ENCODE data around the gene TSKU.
A peak's percentile ranks its signal among the peaks of the same experiment; 100 is the strongest.

Gene TSKU, protein sequence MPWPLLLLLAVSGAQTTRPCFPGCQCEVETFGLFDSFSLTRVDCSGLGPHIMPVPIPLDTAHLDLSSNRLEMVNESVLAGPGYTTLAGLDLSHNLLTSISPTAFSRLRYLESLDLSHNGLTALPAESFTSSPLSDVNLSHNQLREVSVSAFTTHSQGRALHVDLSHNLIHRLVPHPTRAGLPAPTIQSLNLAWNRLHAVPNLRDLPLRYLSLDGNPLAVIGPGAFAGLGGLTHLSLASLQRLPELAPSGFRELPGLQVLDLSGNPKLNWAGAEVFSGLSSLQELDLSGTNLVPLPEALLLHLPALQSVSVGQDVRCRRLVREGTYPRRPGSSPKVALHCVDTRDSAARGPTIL

GRCh38 chr11:76783294-76783895, at the start of gene TSKU:
TSKU (plus strand) TSS chr11:76783356; CDS start chr11:76795617, 12,261 bp downstream.
- DNase-seq (ENCODE audit: low spot score): no peak

DNA sequence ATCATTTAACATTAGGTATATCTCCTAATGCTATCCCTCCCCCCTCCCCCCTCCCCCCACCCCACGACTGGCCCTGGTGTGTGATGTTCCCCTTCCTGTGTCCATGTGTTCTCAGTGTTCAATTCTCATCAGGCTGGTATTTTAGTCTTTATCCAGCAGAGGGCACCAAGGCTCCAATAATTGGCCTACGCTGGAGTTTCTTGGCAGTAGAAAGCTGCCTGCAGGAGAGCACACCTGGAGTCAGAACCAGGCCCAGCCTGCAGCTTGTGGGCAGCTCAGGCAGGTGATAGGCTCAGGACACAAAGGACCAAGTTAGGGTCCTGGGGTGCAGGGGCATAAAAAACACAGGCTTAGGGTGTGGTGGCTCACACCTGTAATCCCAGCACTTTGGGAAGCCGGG, 49.2 kb upstream of the TSKU start:
- DNase-seq (ENCODE audit: low spot score): peak; percentile 53

- no peak for DNase-seq (ENCODE audit: low spot score)
Observed at GRCh38 chr11:76734456-76735420, 48.4 kb upstream of the TSKU start.

DNA sequence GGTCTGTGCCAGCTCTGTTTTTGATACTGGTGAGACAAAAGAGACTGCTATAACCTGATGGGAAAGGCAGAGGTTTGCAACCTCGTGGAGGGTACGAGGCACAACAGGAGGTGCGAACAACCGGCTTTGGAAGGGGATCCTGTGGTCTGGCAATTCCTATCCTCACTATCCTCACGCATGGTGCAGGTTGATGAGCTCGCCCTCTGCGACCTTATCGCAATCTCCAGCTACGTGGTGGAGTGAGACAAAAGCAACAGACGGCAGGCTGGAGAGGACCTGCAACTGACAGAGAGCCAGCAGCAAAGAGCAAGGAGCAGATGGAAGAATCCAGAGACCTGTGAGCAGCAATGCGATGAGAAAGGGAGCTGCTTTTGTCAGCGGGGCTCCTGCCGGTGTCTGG, 47.3 kb upstream of the TSKU start:
- no peak for DNase-seq (ENCODE audit: low spot score)

- no peak for DNase-seq (ENCODE audit: low spot score)
Observed at GRCh38 chr11:76736266-76736665, 46.9 kb upstream of the TSKU start.

DNA sequence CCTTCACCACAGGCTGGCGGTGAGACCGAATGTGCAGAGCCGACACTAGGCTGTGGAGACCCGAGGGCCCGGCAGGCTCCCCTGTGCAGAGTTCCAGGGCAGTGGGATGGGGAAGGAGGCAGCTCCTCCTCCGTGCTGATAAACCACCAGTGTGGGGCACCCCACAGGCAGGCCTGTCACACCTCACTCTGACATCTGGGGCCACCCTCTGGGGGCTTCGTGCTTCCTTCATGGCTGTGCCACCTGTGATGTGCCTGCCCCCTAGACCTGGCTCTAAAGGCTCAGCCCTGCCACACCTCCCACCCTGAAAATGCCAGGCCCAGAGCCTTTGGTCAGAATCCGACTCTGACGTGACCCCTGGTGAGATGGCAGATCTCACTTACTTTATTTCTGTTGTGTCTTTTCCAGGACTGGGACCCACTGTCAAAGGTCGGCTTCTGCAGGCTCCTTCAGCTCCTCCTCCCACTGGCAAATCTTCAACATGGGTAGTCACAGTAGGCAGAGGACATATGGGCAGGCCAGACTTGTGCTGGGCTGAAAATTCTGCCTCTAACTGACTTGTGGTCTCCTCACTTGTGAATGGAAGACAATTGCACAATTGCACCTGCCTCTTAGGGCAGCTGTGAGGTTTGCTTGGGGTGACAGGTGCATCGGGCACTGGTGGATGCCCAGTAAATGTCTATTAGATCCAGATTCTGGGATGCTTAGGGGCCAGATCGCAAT, 46.2 kb upstream of the TSKU start:
- no peak for DNase-seq (ENCODE audit: low spot score)

DNA sequence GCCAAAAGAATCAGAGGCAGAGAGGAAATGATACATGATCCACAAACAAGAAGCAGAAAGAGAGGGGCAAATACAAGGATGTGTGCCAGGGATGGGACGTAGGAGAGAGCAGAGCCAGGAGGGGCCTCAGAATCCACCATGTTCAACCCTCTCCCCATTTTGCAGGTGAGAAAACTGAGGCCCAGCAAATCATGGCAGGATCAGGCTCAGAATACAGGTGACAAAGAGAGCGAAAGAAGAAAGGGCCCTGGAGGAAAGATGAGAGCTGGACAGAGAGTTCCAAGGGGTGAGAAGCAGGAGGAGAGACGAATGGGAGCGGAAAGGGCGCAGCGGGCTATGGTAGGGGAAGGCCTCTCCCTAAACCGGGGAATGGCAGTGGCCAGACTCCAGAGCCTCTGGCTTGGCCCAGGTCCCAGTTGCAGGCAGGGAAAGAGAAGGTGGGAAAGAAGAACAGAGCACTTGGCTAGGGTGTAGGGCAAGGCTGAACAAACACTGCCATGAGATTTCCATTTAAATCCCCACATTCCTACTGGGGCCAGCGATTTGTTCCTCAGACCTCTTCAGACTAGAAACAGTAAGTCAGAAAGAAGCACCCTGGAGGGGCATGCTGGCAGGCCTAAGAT, 44.4 kb upstream of the TSKU start:
- no peak for DNase-seq (ENCODE audit: low spot score)

GRCh38 chr11:76739798-76740197, 43.4 kb upstream of the TSKU start:
- DNase-seq (ENCODE audit: low spot score): no peak

- no peak for DNase-seq (ENCODE audit: low spot score)
Observed at GRCh38 chr11:76740772-76741171, 42.4 kb upstream of the TSKU start.

GRCh38 chr11:76742902-76743301, 40.3 kb upstream of the TSKU start:
- no peak for DNase-seq (ENCODE audit: low spot score)

DNA sequence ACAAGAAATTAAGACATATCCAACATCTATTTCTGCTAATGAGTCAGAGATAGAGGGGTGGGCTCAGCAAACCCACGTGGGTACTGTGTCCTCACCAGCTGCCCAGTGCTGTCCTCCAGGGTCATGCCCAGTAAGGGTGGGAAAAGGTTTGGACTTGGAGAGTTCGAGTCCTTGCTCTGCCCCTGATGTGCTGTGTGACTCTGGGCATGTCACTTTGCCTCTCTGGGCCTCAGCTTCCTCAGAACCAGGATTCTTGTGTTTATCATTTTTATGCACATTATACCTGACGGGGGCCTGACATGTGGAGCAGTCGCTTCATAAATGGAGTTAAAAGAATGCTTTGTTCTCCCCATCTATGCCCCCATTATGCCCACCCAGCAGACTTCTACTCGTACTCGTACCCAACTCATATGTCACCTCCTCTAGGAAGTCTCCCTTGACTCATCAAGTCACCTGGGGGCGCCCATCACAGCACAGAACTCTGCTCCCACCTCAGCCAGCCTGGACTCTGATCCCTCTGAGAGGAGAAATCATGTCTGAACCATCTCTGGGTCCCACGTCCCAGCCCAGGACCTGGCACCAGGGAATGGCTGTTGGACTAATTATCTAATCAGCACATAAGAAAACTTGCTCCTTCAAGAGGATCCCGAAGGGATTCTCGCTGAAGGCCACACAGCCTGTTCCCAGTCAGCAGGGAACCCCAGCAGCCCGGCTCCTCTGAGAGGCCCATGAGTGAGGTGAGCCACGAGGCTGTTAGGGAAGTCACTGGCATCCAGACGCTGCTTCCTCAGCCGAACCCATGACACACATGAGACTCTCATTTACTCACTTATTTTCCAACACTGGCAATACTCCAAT, 38.7 kb upstream of the TSKU start:
- DNase-seq (ENCODE audit: low spot score): no peak

DNA sequence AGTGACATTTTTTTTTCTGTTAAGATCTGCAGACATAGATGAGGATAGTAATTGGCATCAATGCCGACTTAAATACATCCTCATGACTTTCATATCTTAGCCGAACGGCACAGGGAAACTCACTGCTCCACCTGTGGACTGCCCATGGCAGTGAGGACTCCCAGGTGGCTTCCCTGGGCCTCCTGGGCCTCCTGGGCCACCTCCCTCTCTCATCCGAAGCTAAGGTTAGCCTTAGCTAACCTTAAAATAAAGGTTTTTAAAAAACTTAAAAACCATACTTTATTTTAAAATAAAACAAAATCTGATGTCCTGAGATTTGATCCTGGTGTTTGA, 38.1 kb upstream of the TSKU start:
- no peak for DNase-seq (ENCODE audit: low spot score)

DNA sequence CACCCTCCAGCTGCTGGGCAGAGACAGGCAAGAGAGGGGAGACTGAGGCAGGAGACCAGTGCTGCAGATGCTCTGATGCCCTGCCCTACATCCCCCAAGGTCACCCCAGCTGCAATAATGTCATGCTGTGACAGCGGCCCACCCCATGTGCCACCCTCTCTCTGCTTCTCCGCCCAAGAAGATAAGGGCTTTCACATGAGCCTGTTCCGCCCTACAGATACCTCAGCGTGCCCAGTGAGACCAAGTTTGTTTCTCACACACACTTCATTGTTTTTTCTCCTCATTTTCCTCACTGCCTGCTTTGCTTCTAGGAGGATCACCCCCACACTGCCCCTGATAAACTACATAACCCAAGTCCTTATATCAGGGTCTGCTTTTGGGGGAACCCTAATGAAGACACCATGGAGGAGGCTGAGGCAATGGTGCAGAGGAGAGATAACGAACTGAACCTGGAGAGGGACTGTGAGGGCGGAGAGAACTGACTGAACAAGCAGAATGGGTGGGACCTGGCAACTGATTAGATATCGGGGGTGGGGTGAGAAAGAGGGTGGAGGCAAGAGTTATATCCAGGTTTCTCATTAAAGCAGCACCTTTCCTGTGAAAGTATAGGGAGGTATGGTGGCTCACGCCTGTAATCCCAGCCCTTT, 37.5 kb upstream of the TSKU start:
- DNase-seq (ENCODE audit: low spot score): no peak

DNA sequence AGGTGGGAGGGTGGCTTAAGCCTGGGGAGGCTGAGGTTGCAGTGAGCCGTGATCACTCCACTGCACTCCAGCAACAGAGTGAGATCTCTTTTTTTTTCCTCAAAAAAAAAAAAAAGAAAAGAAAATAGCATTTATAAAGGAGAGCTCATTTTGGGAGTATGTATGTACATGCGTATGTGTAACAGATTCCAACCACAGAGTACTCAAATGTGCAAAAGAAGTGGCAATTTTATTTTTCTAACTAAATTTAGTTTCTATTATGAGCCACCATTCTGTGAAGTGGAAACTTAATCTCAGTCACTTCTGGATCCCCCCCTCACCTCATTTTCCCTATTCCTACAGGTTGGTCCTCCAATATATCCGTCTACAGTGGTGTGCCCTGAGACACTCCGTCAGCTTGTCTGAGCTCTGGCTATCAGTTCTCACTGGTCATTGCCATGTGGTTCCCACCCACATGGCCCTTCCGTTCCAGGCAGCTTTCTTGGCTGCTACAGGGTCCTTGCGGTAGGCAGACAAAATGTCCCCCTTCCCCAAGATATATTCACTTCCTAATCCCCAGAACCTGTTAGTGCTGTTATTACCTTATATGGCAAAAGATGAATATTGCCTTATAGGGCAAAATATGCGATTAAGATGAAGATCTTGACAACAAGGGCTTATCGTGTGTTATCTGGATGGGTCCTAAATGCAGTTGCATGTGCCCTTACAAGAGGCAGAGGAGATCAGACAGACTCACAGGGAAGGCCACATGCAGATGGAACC, 35.8 kb upstream of the TSKU start:
- DNase-seq (ENCODE audit: low spot score): no peak

- no peak for DNase-seq (ENCODE audit: low spot score)
Observed at GRCh38 chr11:76747915-76748860, 35.0 kb upstream of the TSKU start.

GRCh38 chr11:76748948-76749347, 34.2 kb upstream of the TSKU start:
- DNase-seq (ENCODE audit: low spot score): no peak

DNA sequence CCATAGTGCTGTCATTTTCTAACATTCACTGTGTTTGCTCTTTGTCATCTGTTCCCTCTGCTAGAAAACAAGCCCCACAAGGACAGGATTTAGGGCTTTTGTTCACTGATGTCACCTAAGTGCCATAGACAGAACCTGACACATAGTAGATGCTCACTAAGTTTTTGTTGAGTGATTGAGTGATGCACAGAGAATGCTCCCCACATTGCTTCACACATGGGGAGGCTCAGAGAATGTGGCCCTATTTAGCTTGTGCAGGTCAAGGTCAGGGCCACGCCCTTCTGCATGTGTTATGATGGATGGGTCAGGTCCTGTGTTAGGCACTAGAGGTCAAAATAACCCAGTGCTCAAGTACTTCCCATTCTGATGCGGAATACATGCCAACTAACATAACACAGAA, 33.1 kb upstream of the TSKU start:
- no peak for DNase-seq (ENCODE audit: low spot score)

DNA sequence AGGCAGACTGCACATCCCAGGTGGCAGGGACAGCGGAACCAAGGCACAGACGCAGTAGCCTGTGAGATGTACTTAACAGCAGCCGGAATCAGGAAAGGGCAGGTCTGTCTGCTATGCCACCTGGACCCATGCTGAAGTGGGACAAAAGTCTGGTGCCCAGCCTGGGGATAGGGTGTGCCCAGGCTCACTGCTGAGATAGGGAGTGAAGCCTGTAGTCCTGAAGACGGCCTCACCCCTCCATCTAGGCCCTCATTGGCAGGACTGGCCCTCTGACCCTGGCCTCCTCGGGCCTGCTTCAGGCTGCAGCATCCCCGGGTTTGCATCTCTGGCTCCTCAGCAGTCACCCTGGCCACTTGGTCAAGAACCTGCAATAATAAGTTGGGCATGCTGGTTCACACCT, 32.4 kb upstream of the TSKU start:
- no peak for DNase-seq (ENCODE audit: low spot score)

All from CD4-positive, alpha-beta T cell treated with Interleukin-6 at 100 ng/mL for 8 hours (primary cell).